Osteoblast (primary cell): ENCODE data around the gene SNX18. TPM values are rescaled to one million over a fixed set of nuclear protein-coding genes. Genes with fewer than 3 reads are reported as not detected.
A peak's percentile ranks its signal among the peaks of the same experiment; 100 is the strongest.

Experiments
- DNase-seq: peaks from one replicate; pipeline ENCODE4 v3.0.0; 2011; ENCODE audit warnings: low spot score, mixed read lengths; ENCODE audit not compliant: insufficient read length; ENCODE audit errors: missing footprints
- H2AFZ ChIP-seq: 2 replicates; pipeline ENCODE4 v1.6.0; 2011; ENCODE audit warnings: mild to moderate bottlenecking, low read length
- H3K27ac ChIP-seq: 2 replicates; pipeline ENCODE4 v1.5.1; 2011; ENCODE audit warnings: mild to moderate bottlenecking, low read depth, low read length, moderate library complexity
- H3K27me3 ChIP-seq: 2 replicates; pipeline ENCODE4 v1.6.0; 2012; ENCODE audit warnings: mild to moderate bottlenecking, control low read depth, inconsistent platforms, low read length, moderate library complexity; ENCODE audit not compliant: insufficient read depth
- H3K36me3 ChIP-seq: 2 replicates; pipeline ENCODE4 v1.5.1; 2011; ENCODE audit warnings: mild to moderate bottlenecking, low read length, control low read depth, moderate library complexity; ENCODE audit not compliant: insufficient read depth
- H3K4me1 ChIP-seq: 2 replicates; pipeline ENCODE4 v1.5.1; 2011; ENCODE audit warnings: mild to moderate bottlenecking, low read length, control low read depth, moderate library complexity; ENCODE audit not compliant: insufficient read depth
- H3K4me2 ChIP-seq: 2 replicates; pipeline ENCODE4 v1.6.0; 2011; ENCODE audit warnings: mild to moderate bottlenecking, low read length; ENCODE audit not compliant: insufficient read depth
- H3K4me3 ChIP-seq: fragments of 200-600 bp; sonication (generic); 3 replicates; pipeline ENCODE4 v1.5.1; 2012; ENCODE audit warnings: mild to moderate bottlenecking, low read length, inconsistent platforms; ENCODE audit not compliant: insufficient read depth
- H3K79me2 ChIP-seq: 2 replicates; pipeline ENCODE4 v1.6.0; 2012; ENCODE audit warnings: mild to moderate bottlenecking, low read length, control low read depth, inconsistent platforms; ENCODE audit not compliant: insufficient read depth
- H3K9me3 ChIP-seq: 2 replicates; pipeline ENCODE4 v1.5.1; 2011; ENCODE audit warnings: low read depth, low read length, control low read depth
- H4K20me1 ChIP-seq: 2 replicates; pipeline ENCODE4 v1.6.0; 2012; ENCODE audit warnings: mild to moderate bottlenecking, low read length, control low read depth; ENCODE audit not compliant: insufficient read depth
- total RNA-seq: library from RNA; depleted of rRNA; stranded (reverse); fragments of >200 nt; gene quantifications from 2 replicates; pipeline ENCODE4 v1.2.3, GENCODE V29; 2012
- TF ChIP-seq, protein P1 (sequence below): IDR thresholded peaks from 2 replicates; pipeline ENCODE4 v1.5.1; 2011; ENCODE audit warnings: mild to moderate bottlenecking, low read depth, low read length, moderate library complexity; ENCODE audit errors: extremely low read depth

The SNX18 gene
- total RNA-seq, 1 donor = 86.5 TPM

DNA sequence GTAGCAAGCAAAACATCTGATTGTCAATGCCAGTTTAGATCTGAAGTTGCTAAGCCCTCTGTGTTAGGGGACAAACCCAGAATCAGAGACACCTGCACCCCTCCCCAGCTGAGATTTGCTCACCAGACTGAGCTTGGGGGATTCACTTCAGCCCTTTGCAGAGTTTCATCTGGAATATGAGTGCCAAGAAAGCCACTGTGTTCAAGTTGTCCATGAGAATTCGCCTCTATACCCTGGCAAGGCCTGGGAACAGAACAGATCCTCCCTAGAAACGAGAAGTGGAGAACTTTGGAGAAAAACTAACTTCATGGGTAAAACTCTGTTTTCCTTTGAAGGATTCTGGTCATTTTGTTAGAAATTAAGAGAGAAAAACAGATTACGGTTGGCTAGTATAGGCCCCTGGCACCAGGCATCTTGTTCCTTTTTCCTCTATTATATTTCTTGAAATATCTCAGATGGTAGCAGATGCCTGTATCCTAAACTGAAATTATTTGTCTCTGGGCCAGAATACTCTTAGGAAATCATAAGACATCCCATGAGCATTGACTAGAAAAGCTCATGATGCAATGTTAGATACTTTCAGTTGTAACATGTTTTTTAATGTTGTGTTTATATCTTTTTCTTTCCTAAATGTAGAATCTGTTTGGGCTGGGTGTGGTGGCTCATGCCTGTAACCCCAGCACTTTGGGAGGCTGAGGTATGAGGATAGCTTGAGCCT is 64.4 kb downstream of the SNX18 start:
- no peaks in the 10 kb centered on the region for H3K9me3 ChIP-seq
- H3K27ac ChIP-seq = peak overlapping the region; percentile 21
- peaks cover 16% of the 10 kb centered on the region for H3K4me1 ChIP-seq
- no peaks in the 10 kb centered on the region for H3K36me3 ChIP-seq
- peak overlapping the region; percentile 75 for H3K4me2 ChIP-seq
- DNase-seq = peak; percentile 35
- TF ChIP-seq, protein P1, sequence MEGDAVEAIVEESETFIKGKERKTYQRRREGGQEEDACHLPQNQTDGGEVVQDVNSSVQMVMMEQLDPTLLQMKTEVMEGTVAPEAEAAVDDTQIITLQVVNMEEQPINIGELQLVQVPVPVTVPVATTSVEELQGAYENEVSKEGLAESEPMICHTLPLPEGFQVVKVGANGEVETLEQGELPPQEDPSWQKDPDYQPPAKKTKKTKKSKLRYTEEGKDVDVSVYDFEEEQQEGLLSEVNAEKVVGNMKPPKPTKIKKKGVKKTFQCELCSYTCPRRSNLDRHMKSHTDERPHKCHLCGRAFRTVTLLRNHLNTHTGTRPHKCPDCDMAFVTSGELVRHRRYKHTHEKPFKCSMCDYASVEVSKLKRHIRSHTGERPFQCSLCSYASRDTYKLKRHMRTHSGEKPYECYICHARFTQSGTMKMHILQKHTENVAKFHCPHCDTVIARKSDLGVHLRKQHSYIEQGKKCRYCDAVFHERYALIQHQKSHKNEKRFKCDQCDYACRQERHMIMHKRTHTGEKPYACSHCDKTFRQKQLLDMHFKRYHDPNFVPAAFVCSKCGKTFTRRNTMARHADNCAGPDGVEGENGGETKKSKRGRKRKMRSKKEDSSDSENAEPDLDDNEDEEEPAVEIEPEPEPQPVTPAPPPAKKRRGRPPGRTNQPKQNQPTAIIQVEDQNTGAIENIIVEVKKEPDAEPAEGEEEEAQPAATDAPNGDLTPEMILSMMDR = no peak
- H3K79me2 ChIP-seq = no peaks in the 10 kb centered on the region
- peak overlapping the region; percentile 11 for H3K4me3 ChIP-seq
- no peaks in the 10 kb centered on the region for H3K27me3 ChIP-seq
- H4K20me1 ChIP-seq = no peaks in the 10 kb centered on the region
- H2AFZ ChIP-seq = peak overlapping the region; percentile 81

DNA sequence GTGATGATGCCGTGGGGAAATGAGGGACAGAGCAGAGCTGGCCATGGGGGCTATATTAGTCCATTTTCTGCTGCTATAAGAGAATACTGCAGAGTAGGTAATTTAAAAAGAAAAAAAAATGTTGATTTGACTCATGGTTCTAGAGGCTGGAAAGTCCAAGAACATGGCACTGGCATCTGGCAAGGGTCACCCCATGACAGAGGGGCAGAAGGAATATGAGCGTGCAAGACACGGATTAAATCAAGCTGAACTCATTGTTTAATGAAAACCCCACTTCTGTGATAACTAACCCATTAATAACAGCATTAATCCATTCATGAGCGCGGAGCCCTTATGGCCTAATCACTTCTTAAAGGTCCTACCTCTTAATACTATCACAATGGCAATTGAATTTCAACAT is 68.8 kb downstream of the SNX18 start:
- peaks cover 10% of the 10 kb centered on the region for H3K4me1 ChIP-seq
- H3K4me3 ChIP-seq = no peak overlapping the region

GRCh38 chr5:54589786-54590185 is 72.2 kb downstream of the SNX18 start:
- Histone ChIP-seq H3K79me2 (no peaks in the 10 kb centered on the region), H3K27ac (no peak overlapping the region), H4K20me1 (no peaks in the 10 kb centered on the region), H3K4me3 (no peak overlapping the region), H3K4me2 (no peak overlapping the region), H3K36me3 (no peaks in the 10 kb centered on the region), H3K9me3 (no peaks in the 10 kb centered on the region), H3K27me3 (no peaks in the 10 kb centered on the region), H2AFZ (no peak overlapping the region), H3K4me1 (no peaks in the 10 kb centered on the region)
- TF ChIP-seq, protein P1 = no peak
- no peak for DNase-seq

More for the DNA sequence above, 68.8 kb downstream of the SNX18 start:
- H3K9me3 ChIP-seq = no peaks in the 10 kb centered on the region
- no peak overlapping the region for H3K4me2 ChIP-seq
- TF ChIP-seq, protein P1 = no peak
- no peaks in the 10 kb centered on the region for H3K27me3 ChIP-seq
- no peak overlapping the region for H2AFZ ChIP-seq
- no peak overlapping the region for H3K27ac ChIP-seq
- no peaks in the 10 kb centered on the region for H3K36me3 ChIP-seq
- no peaks in the 10 kb centered on the region for H3K79me2 ChIP-seq
- no peak for DNase-seq
- no peaks in the 10 kb centered on the region for H4K20me1 ChIP-seq

- Histone ChIP-seq H3K4me3 (no peak overlapping the region), H3K27ac (no peak overlapping the region), H4K20me1 (no peaks in the 10 kb centered on the region), H3K79me2 (no peaks in the 10 kb centered on the region), H3K9me3 (no peaks in the 10 kb centered on the region), H2AFZ (no peak overlapping the region), H3K4me2 (no peak overlapping the region), H3K27me3 (no peaks in the 10 kb centered on the region), H3K36me3 (no peaks in the 10 kb centered on the region), H3K4me1 (peaks cover 4% of the 10 kb centered on the region)
- no peak for DNase-seq
- TF ChIP-seq, protein P1 = no peak
These were observed 73.3 kb downstream of the SNX18 start for GRCh38 chr5:54590824-54591223.
